ENCODE results near the gene LZTR1. TPM values are rescaled to one million over a fixed set of nuclear protein-coding genes. Genes with fewer than 3 reads are reported as not detected.

LZTR1 gene
- total and polyA plus RNA-seq, 2 experiments from 2014 or later, result 29.7 to 80.1 TPM

DNA sequence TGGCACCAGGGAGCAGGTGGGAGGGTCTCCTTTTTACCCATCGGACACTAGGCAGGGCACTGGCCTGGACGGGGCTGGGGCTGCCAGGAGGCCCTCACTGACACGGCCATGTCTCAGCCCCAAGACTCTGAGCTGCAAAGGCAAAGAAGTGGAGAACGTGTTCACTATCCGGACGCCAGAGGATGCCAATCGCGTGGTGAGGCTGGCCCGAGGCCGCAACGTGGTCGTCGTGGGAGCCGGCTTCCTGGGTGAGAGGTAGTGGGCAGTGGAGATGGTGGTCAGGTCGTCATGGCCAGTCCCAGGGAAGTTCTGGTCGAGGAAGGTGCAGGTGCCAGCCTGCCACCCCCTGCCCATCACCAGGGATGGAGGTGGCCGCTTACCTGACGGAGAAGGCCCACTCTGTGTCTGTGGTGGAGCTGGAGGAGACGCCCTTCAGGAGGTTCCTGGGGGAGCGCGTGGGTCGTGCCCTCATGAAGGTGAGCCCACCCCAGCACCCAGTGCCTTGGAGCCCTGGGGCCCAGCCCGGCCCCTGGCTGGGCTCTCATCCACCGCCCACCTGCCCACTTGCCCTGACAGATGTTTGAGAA lies 5.7 kb upstream of the LZTR1 start:
- in situ Hi-C loops (cut with MboI), result no loop called here
- 71 to 74% methylated on average over 24 of the region's 24 CpGs for WGBS, 2 experiments (ENCODE audit: low coverage in 1 of 2, low lambda C conversion rate in 2 of 2, missing lambda C conversion rate in 2 of 2)

DNA sequence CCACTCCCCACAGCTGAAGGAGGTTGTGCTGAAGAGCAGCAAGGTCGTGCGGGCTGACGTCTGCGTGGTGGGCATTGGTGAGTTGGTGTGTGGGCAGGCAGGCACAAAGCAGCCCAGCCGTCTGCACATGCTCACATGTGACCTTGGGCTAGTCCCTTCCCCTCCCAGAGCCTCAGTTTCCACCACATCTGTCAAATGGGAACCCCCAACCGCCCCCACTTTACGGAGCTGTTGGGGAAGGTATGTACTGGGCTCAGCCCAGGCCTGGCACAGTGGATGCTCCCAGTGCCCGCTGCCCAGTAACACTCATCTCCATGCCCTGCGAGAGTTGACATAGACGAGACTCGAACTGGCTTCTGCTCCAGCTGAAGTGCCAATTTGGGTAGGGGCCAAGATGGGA lies 5.1 kb upstream of the LZTR1 start:
- Histone ChIP-seq H3F3A (ENCODE audit: insufficient read depth) (no peaks in the 10 kb centered on the region), H3K9ac (no peak overlapping the region), H4K20me1 (ENCODE audit: insufficient read depth) (no peaks in the 10 kb centered on the region), H2AFZ (no peak overlapping the region), H3K27ac (no peak overlapping the region), H3K4me2 (ENCODE audit: unreplicated experiment) (no peak overlapping the region), H3K79me2 (ENCODE audit: insufficient read depth) (0 out of 2 replicates have a peak, but pooled peaks cover 4% of the 10 kb centered on the region), H3K9me3 (ENCODE audit: low read depth) (no peaks in the 10 kb centered on the region), H3K4me1 (ENCODE audit: insufficient read depth) (peaks cover 6% of the 10 kb centered on the region), H3K9me2 (ENCODE audit: insufficient read depth) (no peaks in the 10 kb centered on the region), H3K4me3 (no peak overlapping the region), H3K27me3 (replicated peaks; ENCODE audit: insufficient read depth) (no peaks in the 10 kb centered on the region), H3K36me3 (ENCODE audit: low read depth) (no peaks in the 10 kb centered on the region)
- TF ChIP-seq EZH2 (IDR thresholded peaks at IDR 0.05; ENCODE audit: insufficient read depth, poor library complexity, severe bottlenecking) (no peak), EZH2phosphoT487 (IDR thresholded peaks at IDR 0.05; ENCODE audit: insufficient read depth, low read depth) (no peak)
- no peak for DNase-seq
- 72 to 74% methylated on average over 11 of the region's 11 CpGs for WGBS, 2 experiments (ENCODE audit: low coverage in 1 of 2, low lambda C conversion rate in 2 of 2, missing lambda C conversion rate in 2 of 2)
- in situ Hi-C loops (cut with MboI), result no loop called here

More for the DNA sequence above, 5.7 kb upstream of the LZTR1 start:
- Histone ChIP-seq H3K27me3 (replicated peaks; ENCODE audit: insufficient read depth) (no peaks in the 10 kb centered on the region), H4K20me1 (ENCODE audit: insufficient read depth) (no peaks in the 10 kb centered on the region), H3K4me2 (ENCODE audit: unreplicated experiment) (no peak overlapping the region), H3K9me2 (ENCODE audit: insufficient read depth) (no peaks in the 10 kb centered on the region), H3K36me3 (ENCODE audit: low read depth) (no peaks in the 10 kb centered on the region), H3K9me3 (ENCODE audit: low read depth) (no peaks in the 10 kb centered on the region), H2AFZ (no peak overlapping the region), H3K27ac (no peak overlapping the region), H3K4me1 (ENCODE audit: insufficient read depth) (peaks cover 4% of the 10 kb centered on the region), H3K79me2 (ENCODE audit: insufficient read depth) (0 out of 2 replicates have a peak, but pooled peaks cover 4% of the 10 kb centered on the region), H3F3A (ENCODE audit: insufficient read depth) (no peaks in the 10 kb centered on the region), H3K9ac (no peak overlapping the region), H3K4me3 (no peak overlapping the region)
- DNase-seq, result no peak
- TF ChIP-seq EZH2phosphoT487 (IDR thresholded peaks at IDR 0.05; ENCODE audit: insufficient read depth, low read depth) (no peak), EZH2 (IDR thresholded peaks at IDR 0.05; ENCODE audit: insufficient read depth, poor library complexity, severe bottlenecking) (no peak)

DNA sequence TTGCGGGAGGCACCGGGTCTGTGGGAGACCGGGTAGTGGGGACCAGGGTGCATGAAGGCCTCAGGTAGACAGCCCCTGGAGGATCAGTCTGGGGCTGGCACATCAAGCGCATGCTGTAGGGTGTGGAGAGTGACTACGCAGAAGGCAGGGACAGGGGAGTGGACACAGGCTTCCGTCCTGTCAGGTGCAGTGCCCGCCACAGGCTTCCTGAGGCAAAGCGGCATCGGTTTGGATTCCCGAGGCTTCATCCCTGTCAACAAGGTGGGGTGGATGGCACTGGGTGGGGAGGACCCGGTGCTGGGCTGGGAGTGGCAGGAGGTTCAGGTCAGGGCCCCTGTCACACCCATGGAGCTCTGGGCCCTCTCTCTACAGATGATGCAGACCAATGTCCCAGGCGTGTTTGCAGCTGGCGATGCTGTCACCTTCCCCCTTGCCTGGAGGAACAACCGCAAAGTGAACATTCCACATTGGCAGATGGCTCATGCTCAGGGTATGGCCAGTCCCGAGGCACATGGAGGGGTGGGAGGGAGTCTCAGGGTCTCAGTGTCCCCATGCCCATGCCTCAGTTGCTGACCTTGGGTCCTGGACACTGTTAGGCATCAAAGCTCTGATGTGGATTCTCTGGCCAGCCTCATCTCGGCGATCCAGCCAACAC lies 4.5 kb upstream of the LZTR1 start:
- Histone ChIP-seq H2AFZ (no peak overlapping the region), H4K20me1 (ENCODE audit: insufficient read depth) (no peaks in the 10 kb centered on the region), H3F3A (ENCODE audit: insufficient read depth) (no peaks in the 10 kb centered on the region), H3K27ac (no peak overlapping the region), H3K9ac (no peak overlapping the region), H3K9me2 (ENCODE audit: insufficient read depth) (no peaks in the 10 kb centered on the region), H3K79me2 (ENCODE audit: insufficient read depth) (peaks cover 9% of the 10 kb centered on the region), H3K9me3 (ENCODE audit: low read depth) (no peaks in the 10 kb centered on the region), H3K4me1 (ENCODE audit: insufficient read depth) (peaks cover 6% of the 10 kb centered on the region), H3K27me3 (replicated peaks; ENCODE audit: insufficient read depth) (no peaks in the 10 kb centered on the region), H3K4me2 (ENCODE audit: unreplicated experiment) (no peak overlapping the region), H3K36me3 (ENCODE audit: low read depth) (no peaks in the 10 kb centered on the region), H3K4me3 (no peak overlapping the region)
- WGBS, 2 experiments (ENCODE audit: low coverage in 1 of 2, low lambda C conversion rate in 2 of 2, missing lambda C conversion rate in 2 of 2), result 72 to 74% methylated on average over 15 to 17 of the region's 17 CpGs
- in situ Hi-C loops (cut with MboI), result no loop called here
- DNase-seq, result no peak
- TF ChIP-seq EZH2phosphoT487 (IDR thresholded peaks at IDR 0.05; ENCODE audit: insufficient read depth, low read depth), result no peak
- no peak for TF ChIP-seq EZH2 (IDR thresholded peaks at IDR 0.05; ENCODE audit: insufficient read depth, poor library complexity, severe bottlenecking)

DNA sequence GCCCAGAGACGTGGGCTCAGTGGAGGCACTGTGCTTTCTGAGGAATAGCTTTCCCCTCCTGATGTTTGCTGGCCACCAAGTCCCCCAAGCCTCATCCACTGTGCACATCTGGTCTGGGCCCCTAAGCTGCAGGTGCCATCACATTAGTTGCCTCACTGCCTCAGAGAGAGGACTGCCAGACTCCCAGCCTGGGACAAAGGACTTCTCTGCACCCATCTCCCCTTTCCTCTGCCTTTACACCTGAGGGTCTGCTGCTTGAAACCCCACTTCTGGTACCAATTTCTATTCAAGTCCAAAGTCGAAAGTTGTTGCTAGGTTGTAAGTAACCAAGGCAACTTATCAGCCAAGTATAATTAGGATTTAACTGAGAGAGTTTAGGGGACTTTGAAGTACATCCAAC lies 3.7 kb upstream of the LZTR1 start:
- H3K4me3 ChIP-seq, result no peak overlapping the region
- no peak overlapping the region for H2AFZ ChIP-seq
- no peaks in the 10 kb centered on the region for H3F3A ChIP-seq (ENCODE audit: insufficient read depth)
- H3K27ac ChIP-seq, result no peak overlapping the region
- WGBS, 2 experiments (ENCODE audit: low coverage in 1 of 2, low lambda C conversion rate in 2 of 2, missing lambda C conversion rate in 2 of 2), result 34 to 43% methylated on average over 2 of the region's 2 CpGs
- H3K4me1 ChIP-seq (ENCODE audit: insufficient read depth), result peaks cover 11% of the 10 kb centered on the region
- no peak overlapping the region for H3K4me2 ChIP-seq (ENCODE audit: unreplicated experiment)
- peaks cover 17% of the 10 kb centered on the region for H3K79me2 ChIP-seq (ENCODE audit: insufficient read depth)
- H3K9ac ChIP-seq, result no peak overlapping the region
- DNase-seq, result no peak
- in situ Hi-C loops (cut with MboI), result no loop called here
- H3K27me3 ChIP-seq (replicated peaks; ENCODE audit: insufficient read depth), result no peaks in the 10 kb centered on the region
- H4K20me1 ChIP-seq (ENCODE audit: insufficient read depth), result no peaks in the 10 kb centered on the region
- no peak for TF ChIP-seq EZH2phosphoT487 (IDR thresholded peaks at IDR 0.05; ENCODE audit: insufficient read depth, low read depth)
- TF ChIP-seq EZH2 (IDR thresholded peaks at IDR 0.05; ENCODE audit: insufficient read depth, poor library complexity, severe bottlenecking), result no peak
- H3K9me3 ChIP-seq (ENCODE audit: low read depth), result no peaks in the 10 kb centered on the region
- no peaks in the 10 kb centered on the region for H3K9me2 ChIP-seq (ENCODE audit: insufficient read depth)
- H3K36me3 ChIP-seq (ENCODE audit: low read depth), result no peaks in the 10 kb centered on the region

Data from GM23248 (cell line).